ENCODE data around the gene TOE1.
A peak's percentile ranks its signal among the peaks of the same experiment; 100 is the strongest.

The TOE1 gene

DNA sequence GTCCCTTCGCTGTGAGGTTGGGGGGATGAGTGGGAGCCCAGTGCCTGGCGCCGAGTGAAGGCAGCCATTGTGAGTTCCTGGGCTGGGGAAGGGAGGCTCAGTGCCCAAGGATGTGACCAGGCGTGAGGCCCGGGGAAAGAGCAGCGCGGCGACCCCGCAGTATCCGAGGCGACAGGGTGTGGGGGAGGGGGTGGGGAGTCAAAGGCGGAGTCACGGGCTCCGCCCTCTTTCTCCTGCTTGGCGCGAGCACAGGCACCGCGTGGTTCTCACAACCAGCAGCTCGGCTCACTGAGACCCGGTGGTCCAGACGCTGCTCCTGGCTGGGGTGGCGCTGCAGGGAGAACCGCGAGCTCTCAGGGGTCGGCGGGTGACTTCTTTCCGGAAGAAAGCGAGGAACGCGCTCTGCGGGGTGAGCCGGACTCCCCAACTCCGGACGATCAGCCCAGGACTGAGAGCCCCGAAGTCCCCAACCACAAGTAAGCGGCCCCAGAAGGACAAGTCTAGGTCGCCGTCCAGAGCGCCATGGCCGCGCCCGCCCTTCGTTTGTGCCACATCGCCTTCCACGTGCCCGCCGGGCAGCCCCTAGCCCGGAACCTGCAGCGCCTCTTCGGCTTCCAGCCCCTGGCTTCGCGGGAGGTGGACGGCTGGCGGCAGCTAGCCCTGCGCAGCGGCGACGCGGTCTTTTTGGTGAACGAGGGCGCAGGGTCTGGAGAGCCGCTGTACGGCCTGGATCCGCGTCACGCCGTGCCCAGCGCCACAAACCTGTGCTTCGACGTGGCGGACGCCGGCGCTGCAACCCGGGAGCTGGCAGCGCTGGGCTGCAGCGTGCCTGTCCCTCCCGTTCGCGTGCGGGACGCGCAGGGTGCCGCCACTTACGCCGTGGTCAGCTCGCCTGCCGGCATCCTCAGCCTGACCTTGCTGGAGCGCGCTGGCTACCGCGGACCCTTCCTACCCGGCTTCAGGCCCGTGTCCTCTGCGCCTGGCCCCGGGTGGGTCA, 13.0 kb upstream of the TOE1 start, which contains the start of gene HPDL:
TSS of gene HPDL (plus strand) at position 269 of the 997 bp plus-strand sequence. CDS start at position 523, 254 bp downstream.
- DNase-seq: peak; percentile 67 to 73

DNA sequence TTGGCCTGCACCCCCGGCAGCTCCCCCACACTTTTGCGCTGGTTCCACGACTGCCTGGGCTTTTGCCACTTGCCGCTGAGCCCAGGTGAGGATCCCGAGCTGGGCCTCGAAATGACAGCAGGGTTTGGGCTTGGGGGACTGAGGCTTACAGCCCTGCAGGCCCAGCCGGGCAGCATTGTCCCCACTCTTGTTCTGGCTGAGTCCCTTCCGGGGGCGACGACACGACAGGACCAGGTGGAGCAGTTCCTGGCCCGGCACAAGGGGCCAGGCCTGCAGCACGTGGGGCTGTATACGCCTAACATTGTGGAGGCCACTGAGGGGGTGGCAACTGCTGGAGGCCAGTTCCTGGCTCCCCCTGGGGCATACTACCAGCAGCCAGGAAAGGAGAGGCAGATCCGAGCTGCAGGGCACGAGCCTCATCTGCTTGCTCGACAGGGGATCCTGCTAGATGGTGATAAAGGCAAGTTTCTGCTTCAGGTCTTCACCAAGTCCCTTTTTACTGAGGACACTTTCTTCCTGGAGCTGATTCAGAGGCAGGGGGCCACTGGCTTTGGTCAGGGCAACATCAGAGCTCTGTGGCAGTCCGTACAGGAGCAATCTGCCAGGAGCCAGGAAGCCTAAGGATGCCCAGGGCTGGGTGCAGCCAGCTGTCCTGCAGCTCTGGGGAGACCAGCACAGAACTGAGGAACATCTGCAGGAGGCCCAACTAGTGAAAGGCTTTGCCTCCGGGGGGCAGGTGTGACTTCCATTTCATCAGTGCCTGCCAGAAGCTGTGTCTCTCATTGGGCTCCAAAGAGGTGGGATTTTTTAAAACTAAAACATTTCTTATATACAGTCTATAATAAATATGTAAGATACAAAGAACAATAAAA, 12.1 kb upstream of the TOE1 start:
- DNase-seq: no peak

DNA sequence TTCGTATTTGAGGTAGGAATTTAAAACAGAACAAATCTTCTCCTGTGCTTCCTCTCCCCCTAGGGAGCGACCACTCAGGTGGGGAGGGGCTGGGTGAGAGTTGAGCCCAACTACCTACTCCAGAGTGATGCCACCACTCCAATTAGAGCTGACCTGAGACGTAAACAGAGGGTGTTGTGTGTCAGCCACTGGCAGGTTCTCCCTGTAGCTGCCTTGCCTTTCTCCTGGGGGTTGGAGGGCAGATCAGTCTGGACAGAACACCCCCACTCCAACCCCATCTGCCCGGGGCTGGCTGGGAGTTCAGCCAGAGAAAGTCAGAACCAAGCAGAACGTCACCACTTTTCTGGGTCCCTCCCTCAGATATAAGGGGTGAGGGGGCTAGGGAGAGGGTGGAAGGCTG, 11.3 kb upstream of the TOE1 start:
- DNase-seq: no peak

DNA sequence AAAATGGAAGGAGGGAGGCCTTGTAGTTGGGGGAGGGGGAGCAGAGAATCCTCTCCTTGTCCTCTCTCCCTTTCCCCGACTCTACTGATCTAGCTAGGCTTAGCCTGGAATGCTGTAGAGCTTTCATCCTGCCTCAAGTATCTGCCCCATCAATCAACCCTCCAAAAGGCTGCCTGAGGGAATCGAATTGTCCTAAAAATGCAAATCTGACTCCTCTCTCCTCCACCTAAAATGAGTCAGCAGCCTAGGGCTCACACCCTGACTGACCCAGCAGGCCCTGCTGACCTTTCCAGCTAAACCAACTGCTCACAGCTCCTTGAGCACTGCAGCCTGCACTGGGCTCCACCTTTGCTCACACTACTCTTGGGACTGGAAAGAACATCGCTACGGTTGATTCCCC, 10.5 kb upstream of the TOE1 start:
- no peak for DNase-seq

- DNase-seq: no peak
Observed at GRCh38 chr1:45331436-45332345, 8.3 kb upstream of the TOE1 start.

DNA sequence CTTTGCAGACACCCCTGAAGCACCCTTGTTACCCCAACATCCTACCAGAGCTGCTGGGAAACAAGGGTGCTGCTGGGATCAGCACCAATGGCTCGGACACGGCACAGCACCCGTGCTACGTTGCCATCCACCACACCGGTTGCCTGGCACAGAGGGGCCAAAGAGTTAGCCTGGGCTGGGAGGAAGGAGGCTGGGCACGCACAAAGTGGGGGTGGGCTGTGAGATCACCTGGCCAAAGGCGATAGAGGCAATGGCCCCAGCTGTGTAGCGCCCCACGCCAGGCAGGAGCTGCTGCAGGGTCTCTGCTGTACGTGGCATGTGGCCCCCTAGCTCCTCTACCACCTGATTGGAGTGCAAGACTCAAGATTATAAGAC, 7.6 kb upstream of the TOE1 start:
- no peak for DNase-seq

GRCh38 chr1:45334308-45335245, 5.4 kb upstream of the TOE1 start:
- no peak for DNase-seq

- no peak for DNase-seq
Observed at GRCh38 chr1:45335855-45336324, 4.1 kb upstream of the TOE1 start.

DNA sequence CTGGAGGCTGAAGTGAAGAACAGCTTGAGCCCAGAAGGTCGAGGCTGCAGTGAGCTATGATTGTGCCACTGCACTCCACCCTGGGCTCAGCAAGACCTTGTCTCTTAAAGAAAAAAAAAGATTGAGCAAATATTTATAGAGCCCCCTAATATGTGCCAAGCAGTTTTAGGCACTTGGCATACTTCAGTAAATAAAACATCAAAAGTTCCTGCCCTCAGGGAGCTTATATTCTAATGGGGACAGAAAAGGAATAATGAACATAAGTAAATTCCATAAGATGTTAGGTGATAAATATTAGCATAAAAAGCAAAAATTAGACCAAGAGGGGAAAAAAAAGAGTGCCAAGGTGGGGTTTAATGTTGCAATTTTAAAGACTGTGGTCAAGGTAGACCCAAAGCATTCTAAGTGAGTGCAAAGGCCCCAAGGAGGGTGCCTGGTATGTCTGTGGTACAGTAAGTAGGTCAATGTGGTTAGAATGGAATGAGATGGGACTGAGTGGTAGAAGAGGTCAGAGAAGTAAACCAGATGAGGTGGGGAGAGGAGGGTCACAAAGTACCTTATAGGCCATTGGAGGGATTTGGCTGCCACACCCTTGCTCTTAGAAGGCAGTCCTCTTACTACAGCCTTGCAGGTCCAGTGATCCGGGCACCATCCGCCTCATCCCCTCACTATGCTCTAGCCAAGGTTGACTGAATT, 2.2 kb upstream of the TOE1 start:
- no peak for DNase-seq

- DNase-seq: no peak
Observed at GRCh38 chr1:45340816-45341466, 971 bp downstream of the TOE1 start.

DNA sequence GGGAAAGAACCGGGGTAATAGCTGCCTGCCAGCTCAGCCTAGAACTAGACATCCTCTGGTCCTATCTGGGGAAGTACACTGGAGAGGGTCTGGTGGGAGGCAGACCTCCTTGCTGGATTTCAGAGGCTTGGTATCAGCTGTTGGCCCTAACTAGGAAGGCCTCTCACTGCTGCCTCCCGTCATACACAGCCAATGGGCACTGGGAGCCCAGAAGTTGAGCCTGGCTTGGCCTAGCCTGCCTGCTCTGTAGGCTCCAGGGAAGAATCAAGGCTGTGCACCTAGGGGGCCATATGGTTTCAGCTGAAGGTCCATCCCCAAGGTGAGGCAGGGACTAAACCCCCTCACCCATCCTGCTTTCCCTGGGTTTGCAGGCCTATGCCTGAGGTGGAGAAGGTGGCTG, 4.5 kb downstream of the TOE1 start:
- DNase-seq: no peak

DNA sequence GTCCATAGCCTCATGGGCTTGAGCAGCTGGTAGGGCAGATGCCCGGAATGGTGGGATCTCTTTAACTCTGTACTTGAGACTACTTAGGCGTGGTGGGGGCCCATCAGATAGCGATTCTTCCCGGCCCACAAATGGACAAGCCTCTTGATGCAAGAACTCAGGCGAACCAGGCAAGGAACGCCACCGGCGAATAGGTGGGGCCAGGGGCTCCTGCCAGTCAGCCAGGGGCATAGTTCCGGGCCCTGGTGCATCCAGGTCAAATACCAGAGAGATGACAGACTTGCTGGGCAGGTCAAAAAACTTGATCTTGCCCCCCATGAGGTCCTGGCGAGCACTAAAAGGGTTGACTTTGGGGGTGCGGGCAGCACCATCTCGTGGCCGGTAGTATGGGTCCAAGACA, 5.0 kb downstream of the TOE1 start:
- no peak for DNase-seq

DNA sequence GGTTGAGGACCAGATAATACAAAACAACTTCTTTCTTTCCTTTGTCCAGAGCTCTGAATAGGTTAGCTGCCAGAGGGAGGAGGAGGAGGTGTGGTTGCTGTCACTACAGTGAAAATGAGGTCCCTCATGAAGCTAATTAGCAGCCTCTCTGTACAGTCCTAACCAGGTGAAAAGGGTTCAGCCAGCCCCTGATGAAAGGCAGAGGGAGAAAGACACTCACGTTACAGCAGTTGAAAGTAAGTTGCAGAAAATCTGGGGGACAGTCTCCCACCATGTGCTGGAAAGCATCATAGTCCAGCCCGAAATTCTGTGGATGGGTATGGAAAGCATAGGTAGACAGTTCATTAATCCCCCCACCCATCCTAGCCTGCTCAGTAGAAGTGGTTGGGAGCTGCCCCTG, 6.5 kb downstream of the TOE1 start:
- no peak for DNase-seq

GRCh38 chr1:45348020-45348419, 8.1 kb downstream of the TOE1 start:
- DNase-seq: no peak

- no peak for DNase-seq
Observed at GRCh38 chr1:45348609-45348965, 8.6 kb downstream of the TOE1 start.

DNA sequence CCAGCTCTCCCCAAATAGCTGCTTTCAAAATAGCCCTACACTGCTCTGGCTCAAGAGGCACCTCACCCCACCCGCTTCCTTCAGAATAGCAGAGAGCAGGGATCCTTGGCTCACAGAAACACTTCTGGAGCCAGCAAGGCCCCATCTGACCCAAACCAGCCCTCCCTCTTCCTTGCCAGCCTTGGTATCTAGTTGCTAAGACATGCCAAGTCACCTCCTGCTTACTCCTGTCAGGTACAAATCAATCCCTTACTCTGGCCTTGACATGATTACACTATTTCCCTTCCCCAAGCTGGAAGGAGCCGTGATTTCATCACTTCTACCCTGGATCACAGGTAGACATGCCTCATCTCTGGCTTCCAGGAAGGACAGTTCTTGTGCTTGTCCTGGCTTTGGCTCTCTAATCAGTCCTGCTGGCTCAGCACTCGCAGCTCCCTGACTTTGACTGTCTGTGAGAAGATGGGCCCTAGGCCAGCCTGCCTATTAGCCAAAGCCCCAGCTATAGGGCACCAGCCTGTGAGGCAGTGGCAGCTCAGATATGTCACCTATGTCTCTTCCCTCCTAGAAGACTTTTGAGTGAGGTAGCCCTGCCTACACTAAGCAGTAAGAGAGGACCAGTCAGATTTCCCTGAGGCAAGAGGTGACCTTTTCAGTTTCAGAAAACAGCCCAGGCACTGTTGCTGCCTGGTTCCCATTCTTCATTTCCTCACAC, 9.2 kb downstream of the TOE1 start:
- no peak for DNase-seq

- no peak for DNase-seq
Observed at GRCh38 chr1:45351508-45351907, 11.5 kb downstream of the TOE1 start.

GRCh38 chr1:45353685-45354084, 13.7 kb downstream of the TOE1 start:
- no peak for DNase-seq

DNA sequence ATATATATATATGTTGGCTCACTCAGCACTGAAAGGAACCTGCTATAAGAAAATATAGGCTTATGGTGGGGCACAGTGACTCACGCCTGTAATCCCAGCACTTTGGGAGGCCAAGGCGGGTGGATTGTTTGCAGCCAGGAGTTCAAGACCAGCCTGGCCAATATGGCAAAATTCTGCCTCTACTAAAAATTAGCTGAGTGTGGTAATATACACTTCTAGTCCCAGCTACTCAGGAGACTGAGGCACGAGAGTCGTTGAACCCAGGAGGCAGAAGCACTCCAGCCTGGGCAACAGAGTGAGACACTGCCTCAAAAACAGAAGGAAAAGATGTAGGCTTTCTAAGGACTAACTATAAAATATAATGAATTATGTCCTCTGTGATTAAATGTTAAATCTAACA, 14.9 kb downstream of the TOE1 start:
- no peak for DNase-seq

DNA sequence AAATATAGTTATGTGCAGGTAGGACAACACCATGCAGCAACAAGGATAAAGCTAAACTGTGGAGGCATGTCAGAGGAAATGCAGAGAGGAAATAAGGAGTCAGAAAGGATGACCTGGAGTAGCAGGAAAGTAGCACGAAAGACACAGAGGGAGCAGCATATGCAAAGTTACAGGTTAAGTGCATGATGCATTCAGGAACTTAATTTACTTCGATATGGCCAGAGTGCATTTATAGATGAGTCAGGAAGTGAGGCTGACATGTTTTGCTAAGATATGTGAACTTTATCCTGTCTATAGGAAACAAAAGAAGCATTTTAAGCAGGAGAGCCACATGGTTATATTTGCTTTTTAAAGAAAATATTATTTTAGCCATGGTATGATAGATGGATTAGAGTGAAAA, 15.7 kb downstream of the TOE1 start:
- no peak for DNase-seq

All from activated CD4-positive, alpha-beta T cell treated with anti-CD3 and anti-CD28 coated beads for 4 hours (primary cell).